ENCODE data around the gene SLC45A1.

The SLC45A1 gene

GRCh38 chr1:8384577-8384976, 66.7 kb downstream of the SLC45A1 start:
- DNase-seq (ENCODE audit: low spot score), result no peak

- DNase-seq (ENCODE audit: low spot score), result no peak
Measured at GRCh38 chr1:8386247-8386646, 68.3 kb downstream of the SLC45A1 start.

- no peak for DNase-seq (ENCODE audit: low spot score)
Measured at GRCh38 chr1:8388732-8389562, 71.0 kb downstream of the SLC45A1 start.

GRCh38 chr1:8389958-8390535, 72.1 kb downstream of the SLC45A1 start:
- DNase-seq (ENCODE audit: low spot score), result no peak

- no peak for DNase-seq (ENCODE audit: low spot score)
Measured at GRCh38 chr1:8390707-8391106, 72.8 kb downstream of the SLC45A1 start.

GRCh38 chr1:8392522-8392921, 74.6 kb downstream of the SLC45A1 start:
- DNase-seq (ENCODE audit: low spot score), result no peak
